ENCODE results near the gene C10orf90.

C10orf90 gene

DNA sequence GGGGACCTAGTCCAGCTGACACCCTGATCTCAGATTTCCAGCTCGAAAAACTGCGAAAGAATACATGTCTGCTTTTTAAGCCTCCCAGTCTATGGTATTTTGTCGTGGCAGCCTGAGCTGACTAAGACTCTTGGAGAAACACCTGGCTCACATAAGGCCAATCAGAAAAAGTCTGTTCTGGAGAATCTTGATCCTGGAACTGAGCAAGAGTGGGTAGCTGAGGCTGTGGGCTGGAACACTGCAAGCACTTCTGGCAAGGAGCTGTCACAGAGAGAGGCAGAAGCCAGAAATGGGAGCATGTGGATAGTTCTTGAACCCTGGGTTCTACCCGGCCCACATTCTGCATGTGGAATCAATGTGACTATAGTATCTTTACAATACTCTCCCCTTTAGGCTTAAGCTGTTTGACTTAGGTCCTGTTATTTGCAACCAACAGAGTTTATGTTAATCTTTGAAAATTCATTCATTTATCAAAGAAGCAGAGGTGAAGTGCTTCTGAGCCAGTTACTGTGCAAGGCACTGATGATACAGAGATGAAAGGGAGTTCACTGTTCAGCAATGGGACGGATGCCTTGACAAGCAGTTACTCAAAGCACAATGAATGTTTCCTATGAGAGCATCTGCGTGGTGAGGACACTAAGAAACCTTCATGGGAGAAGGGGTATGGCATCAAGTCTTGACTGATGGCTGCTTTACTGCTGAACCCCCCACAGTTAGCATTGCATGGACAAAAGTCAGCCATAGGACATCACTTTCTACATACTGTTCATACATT is 4.4 kb upstream of the C10orf90 start:
- DNase-seq, result no peak

DNA sequence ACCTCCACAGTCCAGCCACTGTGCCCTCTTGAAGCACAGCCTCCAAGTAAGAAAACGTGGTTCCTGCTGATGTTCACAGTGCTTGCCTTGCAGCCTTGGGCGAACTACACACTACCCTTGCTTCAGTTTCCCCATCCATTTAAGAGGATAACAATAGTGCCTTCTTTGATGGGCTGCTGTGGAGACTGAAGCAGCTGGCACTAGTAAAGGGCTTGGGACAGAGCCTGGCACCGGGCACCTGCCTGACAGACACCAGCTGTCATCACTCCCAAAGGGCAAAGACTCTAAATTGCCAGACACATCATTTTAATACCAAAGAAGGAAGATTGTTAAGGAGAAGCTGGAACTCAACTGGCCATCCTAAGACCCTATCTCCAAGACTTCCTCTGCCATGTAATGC is 3.1 kb upstream of the C10orf90 start:
- DNase-seq, result no peak

DNA sequence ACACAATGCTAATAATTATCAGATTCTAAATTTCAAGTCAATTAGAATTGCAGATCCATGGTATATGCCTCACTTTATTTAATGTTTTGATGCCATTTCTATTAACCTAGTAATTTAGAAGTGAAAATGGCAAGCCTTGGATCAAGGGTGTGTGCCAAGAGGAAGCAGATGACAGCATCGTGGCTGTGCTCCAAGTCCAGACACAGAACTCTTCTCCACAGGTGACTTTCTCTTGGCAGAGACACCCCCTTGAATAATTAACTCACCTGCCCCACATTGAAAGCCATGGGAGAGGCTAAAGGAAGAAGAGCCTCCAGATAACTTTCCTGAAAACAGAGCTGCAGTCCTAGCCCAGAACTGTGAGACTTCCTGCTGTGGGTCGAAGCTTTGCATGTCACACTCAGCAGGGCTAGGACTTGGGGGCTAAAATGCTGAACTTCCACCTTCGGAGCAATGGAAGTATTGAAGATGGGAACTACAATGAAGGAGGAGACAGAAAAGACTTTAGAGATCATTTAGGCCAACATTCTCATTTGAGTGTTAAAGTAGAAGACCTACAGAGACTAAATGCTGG is 996 bp upstream of the C10orf90 start:
- DNase-seq, result no peak

DNA sequence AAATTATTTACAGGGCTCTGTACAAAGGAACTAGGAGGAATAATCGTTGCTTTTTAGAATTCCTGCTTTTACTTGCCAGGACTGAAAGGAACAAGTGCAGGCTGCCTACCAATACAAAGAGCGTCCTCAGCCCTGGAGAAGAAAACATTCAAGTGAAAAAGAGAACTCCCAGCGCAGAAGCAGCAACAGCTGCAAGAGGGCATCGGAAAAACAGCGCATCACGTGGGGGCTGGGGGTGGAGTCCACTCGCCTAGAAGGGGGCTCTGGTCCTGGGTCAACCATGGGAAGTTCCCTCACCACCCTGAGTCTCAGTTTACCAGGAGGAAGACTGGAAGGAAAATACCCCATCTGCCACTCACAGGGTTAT is 385 bp upstream of the C10orf90 start:
- DNase-seq, result no peak

DNA sequence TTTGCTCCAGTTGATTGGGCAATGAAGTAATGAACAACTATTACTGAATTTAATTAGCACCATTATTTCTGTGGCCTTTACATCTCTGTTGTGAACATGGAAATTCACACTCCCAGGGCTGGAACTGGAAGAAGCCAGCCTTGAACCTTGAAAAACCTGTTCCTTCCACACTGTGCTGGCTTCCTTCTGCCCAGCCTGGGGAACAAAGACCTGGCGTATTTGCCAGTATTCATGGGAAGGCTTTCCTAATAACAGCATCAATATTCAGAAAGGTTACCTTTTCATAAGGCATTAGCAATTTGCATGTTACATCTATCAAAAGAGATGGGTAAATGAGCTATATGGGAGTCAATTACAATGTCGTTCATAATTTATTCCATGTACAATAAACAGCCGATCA is 1.3 kb downstream of the C10orf90 start:
- no peak for DNase-seq

DNA sequence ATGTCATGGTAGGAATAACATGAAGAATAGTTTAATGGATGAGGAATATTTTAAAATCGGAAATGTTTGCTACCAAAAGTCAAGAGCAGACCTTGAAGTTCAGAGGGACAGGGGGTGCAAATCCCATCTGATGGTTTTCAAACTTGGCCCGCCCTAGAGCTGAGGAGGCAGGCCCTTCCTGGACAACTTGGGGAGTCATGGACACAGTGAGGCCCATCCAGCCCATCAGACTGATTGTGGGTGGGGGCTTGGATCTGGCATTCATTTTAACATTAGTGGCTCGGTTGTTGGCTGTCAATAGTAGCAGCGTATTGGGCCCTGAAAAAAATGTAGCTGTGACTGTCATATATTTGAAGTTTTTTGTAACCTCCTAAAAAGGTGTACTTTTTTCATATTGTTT is 2.0 kb downstream of the C10orf90 start:
- no peak for DNase-seq

DNA sequence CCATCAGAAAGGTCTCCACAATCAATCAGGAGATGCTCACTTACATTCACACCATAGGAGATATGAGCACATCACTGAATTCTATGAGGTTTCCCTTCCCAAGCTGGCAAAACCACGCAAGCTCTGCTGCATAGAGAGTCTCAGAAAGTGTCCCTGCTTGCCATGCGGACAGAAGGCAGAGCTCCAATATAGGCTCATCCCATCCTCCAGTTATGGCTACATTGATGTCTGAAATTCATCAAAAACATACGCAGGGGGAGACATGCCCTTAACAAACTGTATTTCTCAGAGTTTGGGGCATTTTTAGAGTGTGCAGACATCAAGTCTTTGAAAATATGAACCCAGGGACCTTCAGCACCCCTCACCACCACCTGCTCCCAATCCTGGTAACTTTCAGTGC is 2.9 kb downstream of the C10orf90 start:
- DNase-seq, result no peak

DNA sequence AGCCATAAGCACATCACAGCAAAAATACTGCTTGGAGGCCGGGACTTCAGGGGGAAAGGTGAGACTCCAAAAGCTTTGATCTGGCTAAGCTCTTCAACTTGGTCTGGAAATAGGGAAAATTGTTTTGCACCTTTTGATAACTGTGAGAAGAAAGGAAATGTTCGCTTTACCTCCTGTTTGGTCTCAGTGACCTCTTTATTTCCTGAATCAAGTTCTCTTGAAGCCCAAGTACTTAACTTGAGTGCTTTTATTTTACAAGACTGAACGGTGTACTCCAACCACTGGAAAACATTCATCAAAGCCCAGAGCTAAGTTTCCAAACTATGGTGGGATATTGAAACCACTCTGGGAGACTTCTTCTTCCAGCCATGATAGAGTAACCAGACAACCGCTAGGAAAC is 5.3 kb downstream of the C10orf90 start:
- DNase-seq, result no peak

DNA sequence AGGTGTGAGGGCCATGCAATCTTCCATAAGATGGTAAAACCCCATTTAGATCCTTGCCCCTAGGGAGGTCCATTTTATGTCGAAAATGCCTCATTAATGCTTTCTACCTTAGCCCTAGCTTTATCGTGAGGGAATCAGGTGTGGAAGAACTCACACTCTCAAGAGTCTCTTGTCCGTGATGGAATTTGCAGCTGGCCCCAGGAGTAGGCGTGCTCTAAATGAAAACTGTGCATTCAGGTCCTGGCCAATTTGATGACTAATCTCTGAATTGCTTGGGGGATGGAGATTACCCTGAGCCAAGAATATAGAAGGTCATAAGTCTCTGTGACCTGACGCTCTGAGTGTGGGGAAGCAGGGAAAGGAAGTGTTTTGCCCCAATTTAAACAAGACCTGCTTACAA is 6.6 kb downstream of the C10orf90 start:
- no peak for DNase-seq

DNA sequence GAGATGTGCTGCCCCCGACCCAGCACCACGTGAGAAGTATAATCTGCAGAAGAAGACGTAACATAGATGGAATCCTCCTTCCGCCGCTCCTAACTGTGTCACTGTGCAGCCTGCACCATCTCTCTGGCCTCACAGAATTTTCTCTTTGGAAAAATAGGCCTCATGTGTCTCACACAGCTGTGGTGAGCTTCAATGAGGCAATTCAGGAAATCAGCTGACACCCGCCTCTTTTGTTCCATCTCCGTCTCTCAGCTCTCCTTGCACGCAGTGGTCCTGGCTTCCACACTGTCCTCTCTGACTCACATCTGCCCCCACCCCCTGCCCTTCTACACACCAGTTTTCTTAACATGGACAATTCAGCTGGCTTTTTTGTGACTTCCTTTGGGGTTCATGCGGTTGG is 7.2 kb downstream of the C10orf90 start:
- peak; percentile 45 for DNase-seq

DNA sequence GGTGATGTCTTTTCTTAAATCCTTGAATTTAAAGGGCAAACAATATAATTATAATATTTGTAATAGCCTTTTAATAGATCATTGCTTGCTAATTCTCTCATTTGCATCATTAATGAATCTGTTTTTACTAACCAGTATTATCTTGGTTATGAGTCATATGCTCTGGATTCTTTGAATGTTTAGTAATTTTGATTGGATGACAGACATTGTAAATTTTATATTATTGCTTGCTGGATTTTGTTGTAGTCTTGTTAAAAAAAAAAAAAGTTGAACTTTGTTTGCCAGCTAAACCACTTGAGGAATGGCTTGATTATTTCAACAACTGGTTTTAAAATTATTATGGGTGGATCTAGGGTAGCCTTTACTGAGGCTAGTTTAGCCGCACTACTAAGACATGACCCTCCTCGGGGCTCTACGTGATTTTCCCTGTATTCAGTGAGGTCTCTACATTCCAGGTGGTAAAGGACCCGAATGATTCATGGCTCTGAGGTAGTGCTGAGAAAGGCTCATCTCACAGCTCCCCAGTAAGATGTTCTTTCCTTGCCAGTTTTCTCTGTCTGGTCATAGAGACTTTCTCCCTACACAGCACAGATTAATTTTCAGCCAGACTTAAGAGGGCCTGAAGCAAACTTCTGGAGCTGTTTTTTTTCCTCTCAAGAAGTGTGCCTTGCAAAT is 8.5 kb downstream of the C10orf90 start:
- DNase-seq, result no peak

DNA sequence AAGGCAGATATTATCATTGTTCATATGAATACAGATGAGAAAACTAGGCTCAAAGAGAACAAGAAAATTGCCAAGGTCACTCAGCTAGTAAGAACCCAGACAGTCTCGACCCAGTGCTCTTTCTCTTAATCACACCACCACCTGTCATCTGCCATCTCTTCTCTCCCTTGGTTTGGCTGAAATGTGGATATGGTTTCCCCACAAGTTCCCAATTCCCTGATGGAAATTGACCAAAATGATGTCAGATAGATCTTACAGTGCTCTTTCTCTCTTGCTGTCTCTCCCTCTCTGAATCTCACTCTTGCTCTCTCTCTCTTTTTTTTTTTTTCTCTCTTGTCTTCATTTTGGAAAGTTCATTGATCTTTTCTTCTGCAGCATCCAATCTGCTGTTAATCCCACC is 9.1 kb downstream of the C10orf90 start:
- DNase-seq, result no peak

DNA sequence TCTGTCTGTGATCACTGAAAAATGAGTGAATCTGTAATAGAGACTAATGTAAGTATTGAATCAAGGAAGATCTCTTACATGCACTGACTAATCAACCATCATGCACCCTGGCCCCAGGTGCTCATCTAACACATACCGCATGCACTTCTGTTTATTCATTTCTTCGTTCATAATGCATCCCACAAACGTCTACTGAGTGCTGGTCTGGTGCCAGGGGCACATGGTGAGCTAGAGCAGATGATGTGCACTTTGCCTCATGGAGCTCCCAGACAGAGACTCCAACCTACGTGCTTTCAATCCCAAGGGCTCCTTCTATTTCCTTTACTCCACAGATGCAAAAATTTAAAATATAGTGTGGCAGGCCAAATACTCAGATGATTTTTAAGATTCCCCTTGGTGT is 10.7 kb downstream of the C10orf90 start:
- no peak for DNase-seq

DNA sequence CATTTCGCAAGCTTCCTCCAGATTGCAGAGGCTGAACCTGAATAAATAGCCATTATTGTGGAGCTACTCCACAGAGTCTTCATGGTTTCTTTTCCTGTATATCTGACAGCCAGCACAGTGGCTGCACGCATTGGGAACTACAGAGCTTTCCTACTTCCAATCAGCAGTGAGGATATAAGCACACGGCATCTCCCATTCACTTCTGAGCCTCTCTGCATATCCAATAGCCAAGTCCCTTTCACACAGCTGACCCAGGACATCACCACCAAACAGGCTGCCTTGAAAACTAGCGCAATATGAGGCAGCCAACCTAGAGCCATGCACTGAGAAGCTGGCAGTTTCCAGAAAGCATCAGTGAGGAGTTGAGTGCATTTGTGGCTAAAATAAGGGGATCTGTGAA is 11.6 kb downstream of the C10orf90 start:
- no peak for DNase-seq

DNA sequence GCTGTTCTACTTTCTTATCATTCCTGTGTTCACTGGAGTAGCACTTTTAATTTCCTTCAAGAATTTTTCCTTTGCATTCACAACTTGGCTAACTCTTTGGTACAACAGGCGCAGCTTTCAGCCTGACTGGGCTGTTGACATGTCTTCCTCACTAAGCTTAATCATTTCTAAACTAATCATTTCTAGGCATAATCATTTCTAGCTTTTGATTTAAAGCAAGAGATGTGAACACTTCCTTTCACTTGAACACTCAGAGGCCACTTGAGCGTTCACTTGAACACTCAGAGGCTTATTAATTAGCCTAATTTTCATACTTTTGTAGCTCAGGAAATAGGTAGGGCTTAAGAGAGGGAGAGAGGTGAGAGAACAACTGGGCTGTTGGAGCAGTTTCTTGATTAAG is 15.9 kb downstream of the C10orf90 start:
- DNase-seq, result no peak

DNA sequence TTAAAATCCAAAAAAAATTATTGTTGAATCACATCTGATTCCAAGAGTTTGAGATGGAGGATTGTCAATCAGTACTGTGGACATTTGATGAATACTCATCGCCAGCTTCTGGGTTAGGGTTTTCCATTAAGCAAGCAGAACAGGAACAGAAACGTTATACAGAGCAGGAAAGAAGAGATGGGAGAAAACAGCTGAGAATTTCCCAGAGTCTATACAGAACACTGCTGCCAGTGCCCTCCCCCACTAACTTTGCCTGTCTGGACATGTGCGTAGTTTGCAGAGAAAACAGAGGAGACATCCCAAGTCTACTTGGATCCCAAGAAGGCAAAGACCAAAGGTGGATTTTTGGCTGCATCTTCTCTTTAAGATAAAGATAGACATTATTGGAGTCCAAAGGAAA is 19.0 kb downstream of the C10orf90 start:
- DNase-seq, result no peak

DNA sequence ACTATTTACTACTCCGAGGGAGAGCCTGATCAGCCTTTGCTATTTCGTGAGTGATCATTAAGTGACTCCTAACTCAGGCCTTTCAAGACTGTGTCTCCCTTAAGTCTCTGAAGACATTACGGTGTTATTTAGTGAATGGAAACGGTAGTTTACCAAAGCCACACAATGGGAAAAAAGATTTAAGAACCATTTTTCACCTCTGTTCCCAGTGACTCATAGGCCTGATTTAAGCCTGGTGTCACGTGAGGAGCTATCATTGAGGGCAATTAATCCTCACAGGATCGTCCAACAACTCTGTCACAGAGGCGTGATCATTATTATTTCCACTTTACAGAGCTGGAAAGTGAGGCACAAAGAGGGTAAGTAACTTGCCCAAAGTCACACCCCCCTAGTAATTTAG is 20.3 kb downstream of the C10orf90 start:
- DNase-seq, result no peak

DNA sequence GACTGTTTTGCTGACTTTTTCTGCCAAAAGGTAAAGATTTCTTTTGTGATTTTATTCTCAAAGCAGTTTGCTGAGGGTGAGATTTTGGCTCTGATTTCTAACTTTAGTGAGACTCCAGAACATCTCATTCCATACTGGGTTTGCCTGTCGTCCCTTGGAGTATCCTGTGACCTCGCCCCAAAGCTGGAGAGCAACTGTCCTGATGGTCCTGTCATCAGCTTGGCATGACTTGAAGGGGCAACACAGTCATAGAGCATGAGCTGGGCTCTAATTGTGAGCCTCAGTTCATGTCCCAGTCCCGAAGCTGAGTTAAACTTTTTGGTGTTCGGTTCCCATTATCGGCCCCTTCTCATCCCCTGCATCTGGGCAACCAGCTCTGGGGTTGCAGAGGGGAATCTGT is 23.4 kb downstream of the C10orf90 start:
- DNase-seq, result no peak

DNA sequence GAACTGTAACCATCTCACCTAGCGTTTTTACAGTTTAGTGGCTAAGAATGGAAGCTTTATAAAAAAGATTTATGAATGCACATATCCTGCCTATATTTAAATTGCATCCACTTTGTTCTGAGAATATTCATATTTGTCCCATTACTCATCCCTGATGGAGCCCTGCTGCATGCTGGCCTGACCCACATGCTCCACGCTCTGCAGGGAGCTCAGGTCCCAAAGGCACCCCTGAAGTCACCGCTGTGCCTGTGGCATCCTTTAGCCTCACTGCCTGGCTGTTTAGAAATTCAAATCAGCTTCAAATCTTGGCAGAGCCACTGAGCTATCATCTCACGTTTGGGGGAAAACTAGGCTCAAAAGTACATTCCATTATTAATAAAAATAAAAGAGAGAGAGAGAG is 24.4 kb downstream of the C10orf90 start:
- no peak for DNase-seq

DNA sequence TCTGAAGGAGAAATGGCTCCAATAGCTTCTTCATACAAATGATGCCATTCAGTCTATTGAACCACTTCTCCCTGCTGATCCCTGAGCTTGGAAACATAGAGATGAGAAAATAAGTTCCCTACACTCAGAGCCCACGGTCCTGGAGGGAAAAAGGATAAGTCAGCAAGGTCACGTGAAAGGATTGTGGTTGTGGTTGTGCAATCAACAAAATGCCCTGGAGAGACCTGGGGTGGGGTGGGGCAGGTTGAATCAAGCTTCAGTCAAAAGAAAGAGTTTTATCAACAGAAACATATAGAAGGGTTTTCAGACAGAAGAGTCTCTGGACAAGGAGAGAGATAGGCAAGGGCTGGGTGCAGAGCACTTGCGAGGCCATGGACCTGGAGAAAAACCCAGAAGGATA is 30.1 kb downstream of the C10orf90 start:
- DNase-seq, result peak; percentile 57

DNA sequence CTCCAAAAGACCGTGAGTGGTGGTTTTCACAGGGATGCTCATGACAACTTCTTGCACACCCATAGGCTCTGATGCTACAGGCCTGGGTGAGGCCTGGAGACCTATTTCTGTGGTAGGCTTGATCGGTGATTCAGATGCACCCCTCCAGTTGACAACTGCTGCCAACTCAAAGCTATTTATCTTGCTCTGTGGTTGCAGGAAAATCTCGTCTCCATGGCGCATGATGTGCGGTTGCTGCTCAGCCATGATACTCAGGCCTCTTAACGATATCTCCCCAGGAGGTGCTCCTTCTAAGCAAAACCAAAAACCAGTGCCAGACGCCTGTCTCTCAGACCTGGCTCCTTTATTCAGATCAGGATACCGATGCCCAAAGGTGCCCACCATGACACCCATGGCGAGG is 31.4 kb downstream of the C10orf90 start:
- DNase-seq, result peak; percentile 87

DNA sequence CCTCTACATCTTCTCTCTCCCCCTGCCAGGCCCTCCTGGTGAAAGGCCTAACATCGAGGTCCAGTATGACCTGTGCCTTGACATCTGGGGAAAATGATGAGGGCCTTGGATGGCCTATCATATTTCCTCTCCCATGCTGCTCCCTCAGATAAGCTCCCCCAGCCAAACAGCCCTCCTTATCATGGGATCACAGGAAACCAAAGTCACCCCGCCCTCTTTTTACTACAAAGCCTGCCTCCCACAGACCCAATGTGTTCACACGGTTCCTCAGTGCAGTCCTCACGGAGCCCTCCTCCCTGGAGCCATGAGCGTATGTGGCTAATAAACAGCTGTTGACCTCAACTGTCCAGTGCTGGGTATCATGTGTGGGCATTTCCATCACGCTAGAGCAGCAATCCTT is 32.0 kb downstream of the C10orf90 start:
- peak; percentile 94 for DNase-seq

DNA sequence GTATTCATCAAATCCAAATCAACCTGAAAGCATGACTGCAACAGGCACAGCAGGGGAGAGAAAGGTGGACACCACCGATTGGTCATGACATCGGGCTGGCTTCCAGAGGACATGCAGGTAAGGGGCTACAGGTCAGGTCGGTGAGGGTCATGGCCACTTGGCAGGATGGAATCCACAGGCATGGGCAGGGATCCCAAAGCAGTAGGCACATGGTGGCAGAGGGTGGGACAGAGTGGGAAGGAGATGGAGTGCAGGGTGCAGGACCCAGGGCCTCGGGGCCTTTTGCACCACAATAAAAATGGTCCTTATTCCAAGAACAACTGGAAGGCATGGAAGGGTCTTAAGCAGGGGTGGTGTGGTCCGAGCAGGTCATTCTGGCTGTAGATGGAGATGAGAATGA is 33.0 kb downstream of the C10orf90 start:
- no peak for DNase-seq

DNA sequence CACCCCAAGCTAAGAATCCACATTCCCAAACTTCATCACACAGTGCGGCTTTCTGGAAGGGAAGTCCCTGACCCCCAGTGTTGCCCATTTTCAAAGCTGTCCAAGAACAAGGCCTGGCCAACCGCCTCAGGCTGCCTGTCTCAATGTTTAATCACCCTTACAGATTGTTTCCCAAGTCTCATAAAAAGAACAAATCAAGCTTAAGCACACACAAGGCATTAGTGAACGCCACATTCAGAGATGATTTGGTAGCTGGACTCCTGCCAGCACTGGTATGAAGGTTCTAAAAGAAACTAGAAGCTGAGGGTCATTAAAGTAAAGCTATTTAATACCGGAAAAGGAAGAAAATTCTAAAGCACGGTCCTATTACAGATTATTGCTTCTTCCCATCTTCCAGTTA is 35.6 kb downstream of the C10orf90 start:
- DNase-seq, result no peak

DNA sequence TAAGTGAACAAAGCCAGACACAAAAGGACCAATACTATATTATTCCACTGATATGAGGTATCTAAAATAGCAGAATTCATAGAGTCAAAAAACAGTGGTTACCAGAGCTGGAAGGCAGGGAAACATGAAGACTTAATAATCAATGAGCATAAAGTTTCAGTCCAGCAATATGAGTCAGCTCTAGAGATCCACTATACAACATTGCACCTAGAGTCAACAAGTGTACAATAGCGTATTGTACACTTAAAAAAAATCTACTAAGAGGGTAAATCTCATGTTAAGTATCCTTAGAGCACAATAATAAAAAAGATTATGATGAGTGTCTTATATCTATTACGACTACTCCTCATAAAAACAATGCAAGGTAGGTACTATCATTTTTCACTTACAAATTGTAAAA is 36.1 kb downstream of the C10orf90 start:
- DNase-seq, result no peak

Data from hematopoietic multipotent progenitor cell treated with erythropoietin and hydrocortisone succinate and interleukin-3 and kit ligand, for 4 days (in vitro differentiated cells).